Activated CD8-positive, alpha-beta memory T cell treated with anti-CD3 and anti-CD28 coated beads, Interleukin-2, amount 50 U/mL, for 24 hours (primary cell): Measurements from ENCODE around the gene SELENOP.

ENCODE experiments used
- DNase-seq: peaks from one replicate; pipeline ENCODE4 v3.0.0-alpha.2; 2020; ENCODE audit errors: extremely low read depth

Gene SELENOP

DNA sequence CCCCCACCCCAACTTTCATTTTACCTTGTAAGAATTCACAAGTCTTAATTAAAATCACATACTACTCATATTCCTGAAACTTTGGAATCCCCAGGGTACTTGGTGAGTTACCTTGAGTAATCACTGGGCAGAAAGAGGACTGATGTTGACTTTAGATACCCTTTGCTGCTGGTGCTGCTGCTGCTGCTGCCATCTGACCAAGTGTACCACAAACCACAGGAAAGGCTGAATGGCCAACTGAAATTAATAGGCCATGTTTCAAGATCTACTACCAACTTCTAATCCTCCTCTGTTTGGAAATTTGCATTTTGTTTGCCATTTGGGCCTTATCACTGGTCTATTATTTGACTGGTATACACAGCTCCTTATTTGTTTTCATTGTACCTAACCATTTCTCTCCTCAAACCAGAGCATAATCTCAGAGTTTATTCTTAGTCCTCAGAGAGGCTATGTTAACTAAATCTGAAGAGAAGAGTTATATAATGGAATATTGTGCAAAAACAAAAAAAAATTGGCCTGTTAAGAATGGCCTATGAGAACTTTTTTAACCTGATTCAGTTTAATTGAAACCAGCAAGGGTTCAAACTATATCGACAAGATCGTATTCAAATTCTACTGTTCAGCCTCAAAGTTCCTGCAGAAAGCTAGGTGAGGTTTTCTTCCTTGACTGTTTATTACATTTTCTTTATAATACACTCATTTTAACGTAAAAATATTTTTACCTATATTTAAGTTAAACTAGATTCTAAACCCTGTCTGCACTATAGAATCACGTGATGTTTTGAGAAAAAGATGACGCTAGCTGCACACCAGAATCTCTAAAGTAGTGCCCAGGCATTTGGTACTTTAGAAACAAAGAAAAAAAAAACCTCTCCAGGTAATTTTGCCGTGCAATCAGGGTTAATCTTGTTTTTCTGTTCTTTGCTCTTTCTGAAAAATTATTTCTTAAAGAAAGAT, 13.1 kb downstream of the SELENOP start:
- DNase-seq: no peak

DNA sequence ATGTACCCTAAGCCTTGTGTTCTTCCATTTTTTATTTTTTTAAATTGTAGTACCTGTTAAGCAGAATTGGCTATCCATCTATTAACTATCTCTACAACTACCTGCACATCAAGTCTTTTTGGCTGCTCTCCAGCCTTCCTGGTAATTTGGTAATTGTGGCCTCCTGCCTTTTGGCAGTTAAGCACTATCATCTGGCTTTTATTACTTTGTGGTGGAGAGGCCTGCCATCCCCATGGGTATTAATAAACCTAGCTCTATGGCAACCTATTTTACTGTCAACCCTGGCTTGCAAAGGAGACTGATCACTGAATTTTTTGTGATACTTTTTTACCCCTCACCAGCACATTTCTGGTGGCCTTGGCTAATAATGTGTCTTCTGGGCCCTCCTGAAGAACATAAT, 20.5 kb downstream of the SELENOP start:
- DNase-seq: no peak

GRCh38 chr5:42787845-42788244, 23.8 kb downstream of the SELENOP start:
- no peak for DNase-seq

DNA sequence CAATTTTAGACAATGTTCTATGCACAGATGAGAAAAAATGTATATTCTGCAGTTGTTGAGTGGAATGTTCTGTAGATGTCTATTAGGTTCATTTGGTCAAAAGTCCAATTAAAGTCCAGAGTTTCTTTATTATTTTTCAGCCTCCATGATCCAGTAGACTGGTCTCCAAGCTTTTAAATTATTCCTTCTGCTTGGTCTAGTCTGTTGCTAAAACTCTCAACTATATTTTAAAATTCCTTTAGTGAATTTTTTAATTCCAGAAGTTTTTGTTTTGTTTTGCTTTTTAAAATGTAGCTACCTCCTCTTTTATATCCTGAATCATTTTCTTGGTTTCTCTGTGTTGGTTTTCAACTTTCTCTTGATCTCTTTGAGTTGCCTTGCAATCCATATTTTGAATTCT, 24.6 kb downstream of the SELENOP start:
- no peak for DNase-seq

GRCh38 chr5:42785756-42786155, 25.9 kb downstream of the SELENOP start:
- DNase-seq: no peak

GRCh38 chr5:42784132-42784531, 27.6 kb downstream of the SELENOP start:
- DNase-seq: no peak

GRCh38 chr5:42781584-42781983, 30.1 kb downstream of the SELENOP start:
- DNase-seq: no peak

- DNase-seq: no peak
Observed at GRCh38 chr5:42779083-42779482, 32.6 kb downstream of the SELENOP start.

DNA sequence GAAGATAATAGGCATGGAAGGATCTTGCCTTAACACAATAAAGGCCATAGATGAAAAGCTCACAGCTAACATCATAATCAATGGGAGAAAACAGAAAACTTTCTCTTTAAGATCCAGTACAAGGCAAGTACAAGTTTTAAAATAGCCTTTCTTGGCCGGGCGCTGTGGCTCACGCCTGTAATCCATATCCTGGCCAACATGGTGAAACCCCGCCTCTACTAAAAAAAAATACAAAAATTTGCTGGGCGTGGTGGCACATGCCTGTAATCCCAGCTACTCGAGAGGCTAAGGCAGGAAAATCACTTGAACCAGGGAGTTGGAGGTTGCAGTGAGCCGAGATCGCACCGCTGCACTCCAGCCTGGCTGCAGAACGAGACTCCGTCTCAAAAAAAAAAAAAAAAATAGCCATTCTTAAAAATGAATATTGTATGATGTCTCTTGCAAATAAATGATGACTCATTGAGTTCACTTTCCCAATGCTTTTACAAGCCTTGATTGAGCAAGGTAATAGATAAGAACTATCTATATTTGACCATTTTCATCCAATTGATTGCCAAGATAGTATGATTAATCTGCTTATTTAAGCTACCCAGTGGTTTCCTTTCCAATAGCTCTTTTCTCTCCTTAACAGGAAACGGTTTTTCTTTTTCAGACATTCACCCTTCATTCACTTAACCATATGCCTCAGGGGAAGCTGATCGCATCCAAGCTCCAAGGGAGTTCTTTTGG, 39.3 kb downstream of the SELENOP start:
- DNase-seq: no peak

DNA sequence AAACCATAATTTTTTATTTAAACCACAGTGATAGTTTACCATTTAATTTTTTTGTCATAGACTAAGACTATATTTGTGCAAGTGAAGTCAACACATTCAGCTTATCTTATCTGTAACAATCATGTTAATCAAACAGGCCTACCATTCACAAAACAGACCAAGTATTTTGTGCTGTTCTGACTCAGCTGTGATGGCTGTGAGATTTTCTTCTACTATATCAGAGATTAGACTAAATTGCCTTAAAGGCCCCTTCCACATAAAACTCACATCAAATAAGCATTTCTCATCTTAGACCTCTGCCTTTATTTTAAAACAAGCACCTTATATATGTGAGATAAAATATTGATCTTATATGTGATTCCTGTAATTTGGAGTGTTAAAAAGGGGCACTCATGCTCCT, 41.7 kb downstream of the SELENOP start:
- no peak for DNase-seq

DNA sequence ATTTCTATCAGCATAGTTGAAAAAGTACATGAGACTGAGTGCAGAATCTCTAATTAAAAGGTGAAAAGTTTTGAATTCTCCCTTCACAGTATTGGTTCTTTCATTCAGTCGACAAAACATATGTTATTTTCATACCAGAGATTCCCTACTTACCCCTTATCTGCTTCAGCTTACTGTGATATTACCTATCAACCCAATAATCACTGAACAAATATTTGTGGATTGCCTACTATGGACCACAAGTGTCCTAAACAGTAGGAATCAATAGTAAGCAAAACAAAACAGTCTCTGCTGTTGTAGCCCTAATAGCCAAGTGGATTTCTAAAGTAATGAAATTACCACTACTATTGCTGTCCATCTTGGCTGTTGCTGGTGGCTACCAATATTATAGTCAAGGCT, 43.6 kb downstream of the SELENOP start:
- no peak for DNase-seq

GRCh38 chr5:42767491-42768105, 44.1 kb downstream of the SELENOP start:
- no peak for DNase-seq

DNA sequence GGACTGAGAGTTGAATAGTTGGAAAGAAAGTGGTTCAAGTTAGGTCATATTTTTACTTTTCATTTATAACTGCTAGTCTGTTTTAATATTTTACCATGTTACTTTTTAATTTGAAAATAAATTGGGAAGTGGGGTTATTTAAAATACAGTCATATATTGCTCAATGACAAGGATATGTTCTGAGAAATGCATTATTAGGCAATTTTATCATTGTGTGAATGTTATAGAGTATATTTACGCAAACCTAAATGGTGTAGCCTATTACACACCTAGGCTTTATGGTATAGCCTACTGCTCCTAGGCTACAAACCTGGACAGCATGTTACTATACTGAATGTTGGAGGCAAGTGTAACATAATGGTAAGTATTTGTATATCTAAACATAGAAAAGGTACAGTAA, 49.9 kb downstream of the SELENOP start:
- no peak for DNase-seq

DNA sequence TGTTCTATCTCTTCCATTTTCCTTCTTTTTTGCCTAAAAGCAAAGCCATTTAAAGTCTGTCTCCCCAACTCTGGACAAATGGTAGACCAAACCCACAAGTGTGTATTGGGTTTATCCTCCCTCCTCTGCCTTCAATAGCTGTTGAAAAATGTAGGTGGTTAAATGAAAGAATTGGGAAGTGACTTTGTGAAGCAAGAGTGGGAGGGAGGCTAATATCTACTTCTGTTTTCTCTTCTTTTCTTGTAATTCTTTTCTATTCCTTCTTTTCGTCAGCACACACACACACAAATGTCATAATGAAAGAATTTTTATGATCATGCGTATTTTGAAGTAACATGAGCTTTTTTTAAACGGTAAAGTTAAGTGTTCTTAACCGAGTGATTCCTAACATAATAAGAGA, 51.3 kb downstream of the SELENOP start:
- DNase-seq: no peak

GRCh38 chr5:42759456-42759855, 52.2 kb downstream of the SELENOP start:
- DNase-seq: no peak

DNA sequence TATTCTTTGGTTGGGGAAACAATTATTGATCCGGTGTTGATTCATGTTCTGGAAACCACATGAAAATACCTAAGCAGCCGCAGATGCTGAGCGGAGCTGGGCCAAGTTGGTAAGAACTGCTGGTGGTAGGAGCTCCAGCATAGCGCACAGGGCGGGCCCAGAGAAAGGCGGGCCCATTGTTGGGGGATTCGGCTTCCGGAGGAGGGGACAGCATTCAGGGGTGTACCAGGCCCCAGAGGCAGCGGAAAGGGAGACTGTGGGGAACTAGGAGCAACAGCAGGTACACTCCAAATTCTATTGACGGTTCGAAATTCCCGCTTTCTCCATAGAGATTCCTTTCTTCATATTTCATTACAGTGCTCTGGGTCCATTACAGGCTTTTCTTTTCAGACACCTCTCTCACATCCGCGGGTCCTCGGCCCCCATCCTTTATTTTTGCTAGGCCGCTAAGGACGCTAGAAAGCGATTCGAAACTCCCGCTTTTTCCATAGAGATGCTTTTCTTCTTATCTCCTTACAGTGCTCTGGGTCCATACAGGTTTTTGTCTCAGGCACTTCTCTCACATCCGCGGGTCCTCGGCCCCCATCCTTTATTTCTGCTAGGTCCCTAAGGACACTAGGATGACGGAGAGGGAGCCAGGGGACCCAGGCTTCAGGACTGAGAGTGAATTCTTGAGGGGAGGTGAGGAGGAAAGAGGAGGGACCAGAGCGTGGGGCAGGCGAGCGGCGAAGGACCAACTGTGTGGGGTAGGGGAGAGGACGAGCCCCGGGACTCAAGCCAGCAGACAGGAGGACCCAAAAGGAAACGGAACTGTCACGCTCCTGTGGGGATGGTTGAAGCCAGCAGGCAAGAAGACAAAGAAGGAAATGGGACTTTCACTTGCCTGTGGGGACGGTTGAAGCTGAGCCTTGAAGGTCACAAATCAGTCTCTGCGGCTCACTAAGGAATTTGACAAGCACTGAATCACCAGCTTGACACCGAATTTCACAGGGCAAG, 54.8 kb downstream of the SELENOP start, which contains the start of gene CCDC152:
Gene CCDC152 (plus strand): TSS at position 213 of the 996 bp plus-strand sequence. CDS start 2,304 bp downstream, outside the sequence.
- peak; percentile 13 for DNase-seq

- no peak for DNase-seq
Observed at GRCh38 chr5:42753099-42753498, 58.6 kb downstream of the SELENOP start.

GRCh38 chr5:42751044-42751443, 60.6 kb downstream of the SELENOP start:
- no peak for DNase-seq

GRCh38 chr5:42750507-42750906, 61.2 kb downstream of the SELENOP start:
- no peak for DNase-seq
